ENCODE results near the gene TUT4. TPM values are rescaled to one million over a fixed set of nuclear protein-coding genes. Genes with fewer than 3 reads are reported as not detected.

Gene TUT4
- polyA plus RNA-seq, 3 donors: 15.5 to 21.0 (median 17.0) TPM

DNA sequence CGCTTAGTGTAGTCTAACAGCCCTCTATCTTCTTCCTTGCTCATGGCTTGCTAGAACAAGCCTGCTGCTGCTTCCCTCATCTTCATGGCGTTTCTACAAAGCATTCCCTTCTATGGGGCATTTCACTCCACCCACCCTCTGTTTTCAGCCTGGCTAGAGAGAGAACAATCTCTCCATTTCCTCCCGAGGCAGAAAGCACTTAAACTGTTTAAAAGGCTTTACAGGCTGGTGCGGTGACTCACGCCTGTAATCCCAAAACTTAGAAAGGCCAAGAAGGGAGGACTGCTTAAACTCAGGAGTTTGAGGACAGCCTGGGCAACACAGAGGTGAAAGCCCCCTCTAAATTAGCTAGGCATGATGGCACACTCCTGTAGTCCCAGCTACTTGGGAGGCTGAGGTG lies 166.4 kb downstream of the TUT4 start:
- 86 to 89% (median 89%) methylated on average over 5 of the region's 5 CpGs for WGBS, 3 donors
- H3K27ac ChIP-seq (ENCODE audit: low read depth, low read length): no peak overlapping the region

DNA sequence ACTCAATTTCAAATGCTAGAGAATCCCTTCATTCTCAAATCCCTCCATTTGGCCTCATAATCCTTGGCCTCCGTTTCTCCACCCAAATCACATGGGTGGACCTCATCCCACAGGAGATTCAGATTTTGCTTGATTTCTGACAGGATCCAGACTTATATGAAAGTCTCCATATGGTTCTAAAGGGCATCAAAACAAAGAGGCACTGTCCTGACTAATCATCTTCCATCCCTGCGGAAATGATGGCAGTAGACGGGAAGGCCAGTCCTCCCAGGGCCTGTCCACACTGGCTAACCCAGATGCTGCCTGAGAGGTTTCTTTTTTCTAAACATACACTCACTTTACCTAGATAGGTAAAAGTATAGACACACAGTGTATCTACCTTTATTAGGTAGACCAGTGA lies 167.5 kb downstream of the TUT4 start:
- WGBS, 3 donors: 96 to 97% (median 97%) methylated on average over 3 of the region's 3 CpGs
- no peak overlapping the region for H3K27ac ChIP-seq (ENCODE audit: low read depth, low read length)

Other genes with a start within 250 kb of the TUT4 start
- gene CC2D1B, start 186.9 kb downstream of the TUT4 start, polyA plus RNA-seq: 10 to 100 TPM; 12.6 to 18.5 (median 15.6) TPM
- gene ORC1, start 148.7 kb downstream of the TUT4 start, polyA plus RNA-seq: under 1 TPM; 0.19 to 0.34 (median 0.30) TPM
- gene PRPF38A, start 148.5 kb downstream of the TUT4 start, polyA plus RNA-seq: 10 to 100 TPM; 11.7 to 17.7 (median 14.1) TPM
- gene GPX7, start 49.3 kb upstream of the TUT4 start, polyA plus RNA-seq: 10 to 100 TPM in 1 of 3 donors, 1 to 10 TPM in 2; 8.2 to 10.6 (median 8.7) TPM
- gene SHISAL2A, start 80.1 kb upstream of the TUT4 start, polyA plus RNA-seq: under 1 TPM in 2 of 3 donors, not detected in 1; 0.18 to 0.26 TPM
- 10 to 100 TPM in 1 of 3 donors, 1 to 10 TPM in 2; 6.8 to 13.2 (median 8.9) TPM for gene COA7, start 145.3 kb upstream of the TUT4 start, polyA plus RNA-seq
- 1 to 10 TPM; 2.8 to 8.8 (median 6.9) TPM for gene ZYG11B, start 173.4 kb upstream of the TUT4 start, polyA plus RNA-seq